ENCODE results near the gene CYP4X1.
"Not testable (repeated sequence)": the region's sequence is repeated elsewhere in the genome, so short reads cannot be mapped to it uniquely, and the experiment has no call there.

CYP4X1 gene, protein sequence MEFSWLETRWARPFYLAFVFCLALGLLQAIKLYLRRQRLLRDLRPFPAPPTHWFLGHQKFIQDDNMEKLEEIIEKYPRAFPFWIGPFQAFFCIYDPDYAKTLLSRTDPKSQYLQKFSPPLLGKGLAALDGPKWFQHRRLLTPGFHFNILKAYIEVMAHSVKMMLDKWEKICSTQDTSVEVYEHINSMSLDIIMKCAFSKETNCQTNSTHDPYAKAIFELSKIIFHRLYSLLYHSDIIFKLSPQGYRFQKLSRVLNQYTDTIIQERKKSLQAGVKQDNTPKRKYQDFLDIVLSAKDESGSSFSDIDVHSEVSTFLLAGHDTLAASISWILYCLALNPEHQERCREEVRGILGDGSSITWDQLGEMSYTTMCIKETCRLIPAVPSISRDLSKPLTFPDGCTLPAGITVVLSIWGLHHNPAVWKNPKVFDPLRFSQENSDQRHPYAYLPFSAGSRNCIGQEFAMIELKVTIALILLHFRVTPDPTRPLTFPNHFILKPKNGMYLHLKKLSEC

DNA sequence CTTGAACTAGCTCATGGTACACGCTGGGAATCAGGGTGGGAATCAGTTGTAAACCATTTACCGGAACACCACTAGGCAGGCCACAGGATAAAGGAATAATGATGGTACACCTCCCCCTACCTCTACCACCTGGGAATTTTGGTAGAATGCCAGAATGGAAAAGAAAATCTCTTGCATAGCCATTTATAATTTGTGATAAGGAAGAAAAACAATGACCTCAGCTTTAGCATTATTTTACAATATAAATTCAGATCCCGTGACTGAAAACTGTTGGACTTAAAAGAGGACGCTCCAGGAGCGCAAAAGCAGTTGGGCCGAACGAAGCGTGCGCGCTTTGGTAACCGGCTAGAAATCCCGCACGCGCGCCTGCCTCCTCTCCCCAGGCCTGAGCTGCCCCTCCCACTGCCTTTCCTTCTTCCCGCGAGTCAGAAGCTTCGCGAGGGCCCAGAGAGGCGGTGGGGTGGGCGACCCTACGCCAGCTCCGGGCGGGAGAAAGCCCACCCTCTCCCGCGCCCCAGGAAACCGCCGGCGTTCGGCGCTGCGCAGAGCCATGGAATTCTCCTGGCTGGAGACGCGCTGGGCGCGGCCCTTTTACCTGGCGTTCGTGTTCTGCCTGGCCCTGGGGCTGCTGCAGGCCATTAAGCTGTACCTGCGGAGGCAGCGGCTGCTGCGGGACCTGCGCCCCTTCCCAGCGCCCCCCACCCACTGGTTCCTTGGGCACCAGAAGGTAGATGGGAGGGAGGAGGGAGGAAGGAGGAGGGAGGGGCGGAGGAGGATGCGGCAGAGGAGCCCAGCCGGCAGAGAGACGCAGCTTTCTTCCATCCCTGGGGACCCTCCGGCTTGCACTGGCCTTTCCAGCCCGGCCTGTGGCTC is at the start of gene CYP4X1:
Gene CYP4X1 (plus strand): TSS at position 402 of the 873 bp plus-strand sequence. CDS start 149 bp downstream, at position 551.
- FAIRE-seq = no peak

DNA sequence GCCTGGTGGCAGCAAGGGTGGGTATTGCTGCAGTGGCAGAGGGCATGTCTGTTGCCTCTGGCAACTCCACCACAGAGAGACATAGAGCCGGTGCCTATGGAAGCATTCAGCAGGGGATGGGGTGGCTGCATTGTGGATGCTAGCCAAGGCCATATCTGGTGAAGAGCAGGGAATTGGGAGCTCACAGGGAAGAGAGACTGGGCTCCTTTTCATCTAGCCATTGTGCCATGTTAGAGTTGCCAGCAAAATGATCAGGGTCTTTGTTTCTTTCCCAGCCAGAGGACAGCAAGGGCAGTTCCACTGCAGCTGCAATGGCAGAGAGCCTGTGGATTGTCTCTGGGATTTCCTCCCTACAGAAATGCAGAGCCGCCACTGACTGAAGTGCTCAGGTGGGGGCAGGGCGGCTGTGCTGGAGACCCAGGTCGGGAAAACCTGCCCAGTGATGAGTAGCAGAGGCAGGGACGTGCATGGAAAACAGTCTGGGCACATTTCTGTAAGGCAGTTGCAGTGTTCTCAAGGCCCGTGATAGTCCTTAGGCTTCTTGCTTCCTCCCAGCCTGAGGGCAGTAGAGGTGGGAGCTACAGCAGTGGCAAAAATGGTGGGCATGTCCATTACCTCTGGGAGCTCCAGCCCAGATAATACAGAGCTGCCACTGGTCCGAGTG is 40.2 kb upstream of the CYP4X1 start:
- FAIRE-seq = no peak

DNA sequence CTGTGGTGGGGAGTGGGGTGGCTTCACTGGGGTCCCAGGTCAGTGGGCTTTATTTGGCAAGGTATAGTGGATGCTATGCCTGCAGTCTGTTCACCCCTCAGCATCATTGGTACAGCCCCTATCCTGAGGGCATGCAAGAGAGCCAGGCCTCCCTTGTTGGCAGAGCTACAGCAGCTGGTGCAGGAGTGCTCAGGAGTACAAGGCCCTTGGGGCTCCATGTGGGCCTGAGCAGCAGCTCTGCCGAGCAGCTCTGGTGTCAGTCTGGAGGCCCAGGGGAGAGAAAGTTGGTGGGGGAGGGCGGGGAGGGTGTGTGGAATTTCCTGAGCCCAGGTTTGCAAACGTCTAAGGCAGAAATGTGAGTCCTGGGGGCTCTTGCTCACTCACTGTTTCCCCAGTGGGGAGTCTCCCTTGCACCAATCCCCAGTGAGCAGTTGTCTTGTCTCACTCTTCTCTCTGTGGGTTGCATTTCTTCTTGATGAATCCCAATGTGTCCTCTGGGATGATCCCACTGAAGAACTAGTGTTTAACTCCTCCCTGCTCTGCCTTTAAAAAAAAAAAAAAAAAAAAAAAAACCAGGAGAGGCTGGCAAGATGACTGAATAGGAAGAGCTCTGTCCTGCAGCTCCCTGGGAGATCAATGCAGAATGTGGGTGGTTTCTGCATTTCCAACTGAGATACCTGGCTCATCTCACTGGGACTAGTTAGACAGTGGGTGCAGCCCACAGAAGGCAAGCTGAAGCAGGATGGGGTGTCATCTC is 39.5 kb upstream of the CYP4X1 start:
- FAIRE-seq = no peak

DNA sequence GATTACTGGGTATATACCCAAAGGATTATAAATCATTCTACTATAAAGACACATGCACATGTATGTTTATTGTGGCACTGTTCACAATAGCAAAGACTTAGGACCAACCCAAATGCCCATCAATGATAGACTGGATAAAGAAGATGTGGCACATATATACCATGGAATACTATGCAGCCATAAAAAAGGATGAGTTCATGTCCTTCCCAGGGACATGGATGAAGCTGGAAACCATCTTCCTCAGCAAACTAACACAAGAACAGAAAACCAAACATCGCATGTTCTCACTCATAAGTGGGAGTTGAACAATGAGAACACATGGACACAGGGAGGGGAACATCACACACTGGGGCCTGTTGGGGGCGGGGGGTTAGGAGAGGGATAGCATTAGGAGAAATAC is 32.9 kb upstream of the CYP4X1 start:
- not testable (repeated sequence) for FAIRE-seq

DNA sequence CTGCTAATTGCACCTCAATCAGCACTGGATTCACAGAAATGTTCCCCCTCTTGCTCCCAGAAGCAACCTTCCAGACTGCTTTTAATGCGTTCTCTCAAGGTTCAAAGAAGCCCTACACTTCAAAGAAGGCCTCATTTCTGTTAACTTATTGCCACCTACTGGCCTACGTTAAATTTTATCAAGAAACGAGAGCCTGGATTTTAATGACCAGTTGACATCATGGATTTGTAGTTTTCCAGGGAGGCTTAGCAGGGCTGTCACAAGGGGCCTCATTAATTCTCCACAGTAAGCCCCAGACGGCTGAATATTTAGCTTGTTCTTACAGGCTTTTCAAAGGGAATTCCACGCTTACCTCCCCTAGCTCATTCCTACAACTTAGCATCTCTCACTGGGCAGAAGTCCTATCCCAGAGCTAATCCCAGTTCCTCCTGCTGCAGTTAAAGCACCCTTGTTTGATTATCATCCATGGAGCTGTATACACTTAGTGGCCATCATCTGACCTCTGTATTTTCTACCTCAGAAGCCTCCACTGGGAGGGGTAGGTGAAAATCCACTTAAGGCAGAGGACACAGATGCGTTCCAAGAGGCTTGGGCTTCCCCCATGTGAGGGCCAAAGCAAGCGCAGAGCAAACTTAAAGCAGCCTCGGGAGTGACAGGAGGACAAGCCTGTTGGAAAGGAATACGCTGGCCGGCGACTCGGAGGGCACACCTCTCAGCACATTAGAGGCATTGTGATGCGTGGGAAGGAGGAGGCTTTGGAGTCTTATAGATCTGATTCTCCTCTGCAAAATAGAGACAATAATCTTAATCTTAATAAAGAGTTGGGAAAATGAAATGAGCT is 32.2 kb upstream of the CYP4X1 start:
- no peak for FAIRE-seq

DNA sequence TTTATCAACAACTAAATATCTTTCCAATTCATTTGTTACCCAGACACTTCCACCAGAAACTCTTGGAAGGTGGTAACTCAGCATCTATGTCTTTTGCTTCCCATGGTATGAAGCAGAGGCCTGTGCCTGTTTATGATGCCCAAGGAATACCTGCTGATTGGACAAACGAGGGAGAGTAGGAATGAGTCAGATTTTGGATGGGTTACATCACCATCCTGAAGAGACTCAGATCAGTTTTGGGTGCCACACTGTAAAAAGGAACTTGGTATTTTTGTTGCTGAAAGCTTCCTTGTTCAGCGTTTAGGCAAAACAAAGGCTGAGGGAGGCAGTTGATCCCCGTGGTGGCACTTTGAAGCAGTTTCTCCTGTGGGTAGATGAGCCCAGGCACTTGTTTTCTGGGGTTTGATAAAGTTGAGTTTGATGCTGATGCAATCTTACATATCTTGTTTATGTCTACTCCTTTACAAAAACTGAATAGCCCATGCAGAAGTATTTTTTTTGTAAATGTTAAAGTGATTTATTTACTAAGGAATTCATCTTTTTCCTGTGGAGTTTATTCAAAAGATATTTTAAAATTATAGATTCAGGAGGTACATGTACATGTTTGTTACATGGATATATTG is 26.7 kb upstream of the CYP4X1 start:
- FAIRE-seq = no peak

DNA sequence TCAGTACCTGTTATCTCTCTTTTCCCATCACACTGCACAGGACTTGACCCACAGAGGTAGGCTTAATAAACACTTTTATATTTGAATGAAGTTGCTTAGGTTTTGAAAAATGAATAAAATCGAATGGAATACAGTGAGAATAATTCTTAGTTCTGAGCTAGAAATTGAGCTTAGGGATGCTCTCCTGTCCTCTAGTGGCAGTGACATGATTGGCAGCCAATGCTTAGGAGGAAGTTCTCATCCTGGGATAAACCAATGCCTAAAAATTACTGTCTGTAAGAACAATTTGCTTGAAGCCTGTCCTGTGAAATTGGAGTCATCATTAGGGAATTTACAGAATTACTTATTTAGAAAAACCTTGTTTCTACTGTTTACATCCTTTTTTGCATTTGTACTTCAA is 21.3 kb upstream of the CYP4X1 start:
- no peak for FAIRE-seq

DNA sequence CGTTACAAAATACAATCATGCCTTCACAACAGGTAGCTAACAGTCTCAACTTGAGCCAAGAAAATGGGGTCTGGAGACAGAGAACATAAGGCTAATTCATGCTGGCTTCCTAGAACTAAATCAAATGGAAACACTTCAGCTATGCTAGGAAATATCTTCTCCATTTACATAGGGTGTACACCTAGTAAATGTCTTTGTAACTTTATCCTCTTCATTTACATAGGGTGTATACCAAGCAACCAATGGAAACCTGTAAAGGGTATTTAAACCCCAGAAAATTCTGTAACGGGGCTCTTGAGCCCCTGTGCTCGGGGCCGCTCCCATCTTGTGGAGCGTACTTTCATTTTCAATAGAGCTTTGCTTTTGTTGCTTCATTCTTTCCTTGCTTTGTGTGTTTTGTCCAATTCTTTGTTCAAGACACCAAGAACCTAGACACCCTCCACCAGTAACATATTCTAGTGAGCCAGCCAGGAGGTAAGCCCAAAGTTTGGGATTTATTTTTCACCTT is 19.5 kb upstream of the CYP4X1 start:
- FAIRE-seq = no peak

DNA sequence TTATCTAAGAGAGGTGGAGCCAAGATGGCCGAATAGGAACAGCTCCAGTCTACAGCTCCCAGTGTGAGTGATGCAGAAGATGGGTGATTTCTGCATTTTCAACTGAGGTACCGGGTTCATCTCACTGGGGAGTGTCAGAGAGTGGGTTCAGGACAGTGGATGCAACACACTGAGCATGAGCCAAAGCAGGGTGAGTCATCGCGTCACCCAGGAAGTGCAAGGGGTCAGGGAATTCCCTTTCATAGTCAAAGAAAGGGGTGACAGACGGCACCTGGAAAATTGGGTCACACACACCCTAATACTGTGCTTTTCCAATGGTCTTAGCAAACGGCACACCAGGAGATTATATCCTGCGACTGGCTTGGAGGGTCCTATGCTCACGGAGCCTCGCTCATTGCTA is 17.0 kb upstream of the CYP4X1 start:
- FAIRE-seq = not testable (repeated sequence)

DNA sequence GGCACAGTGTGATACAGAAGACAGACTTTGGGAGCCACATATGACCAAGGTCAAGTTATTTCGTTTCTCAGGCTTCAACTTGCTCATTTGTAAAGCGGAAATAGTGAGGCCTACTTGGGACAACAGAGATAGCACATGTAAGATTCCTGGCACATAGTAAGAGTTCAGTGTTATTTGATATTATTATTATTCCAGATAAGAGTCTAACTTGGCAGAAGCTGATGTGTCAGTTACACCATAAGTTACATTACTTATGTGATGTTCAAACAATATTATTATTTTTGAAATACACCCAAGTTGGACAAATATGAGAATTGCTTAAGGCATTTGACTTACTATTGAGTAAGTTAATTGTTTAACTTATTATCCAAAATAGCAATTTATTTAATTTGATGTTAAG is 10.2 kb upstream of the CYP4X1 start:
- no peak for FAIRE-seq

DNA sequence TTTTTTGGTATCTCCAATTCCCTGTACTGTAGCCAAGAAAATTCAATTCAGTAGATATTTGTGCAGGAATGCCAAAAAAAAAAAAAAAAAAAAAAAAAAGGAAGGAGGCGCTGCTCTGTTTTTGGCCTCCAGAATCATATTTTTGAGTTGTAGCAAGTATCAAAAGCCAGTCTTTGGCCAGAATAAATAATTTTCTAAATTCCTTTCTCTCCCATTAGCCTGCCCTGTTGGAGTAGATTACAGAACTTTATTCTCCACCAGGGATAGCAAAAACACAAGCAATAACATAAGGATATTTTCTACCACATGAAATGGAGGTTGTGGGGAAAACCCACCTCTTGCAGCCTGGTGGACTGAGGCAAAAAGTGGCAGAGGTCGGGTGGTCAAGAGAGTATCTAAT is 2.4 kb upstream of the CYP4X1 start:
- FAIRE-seq = no peak

DNA sequence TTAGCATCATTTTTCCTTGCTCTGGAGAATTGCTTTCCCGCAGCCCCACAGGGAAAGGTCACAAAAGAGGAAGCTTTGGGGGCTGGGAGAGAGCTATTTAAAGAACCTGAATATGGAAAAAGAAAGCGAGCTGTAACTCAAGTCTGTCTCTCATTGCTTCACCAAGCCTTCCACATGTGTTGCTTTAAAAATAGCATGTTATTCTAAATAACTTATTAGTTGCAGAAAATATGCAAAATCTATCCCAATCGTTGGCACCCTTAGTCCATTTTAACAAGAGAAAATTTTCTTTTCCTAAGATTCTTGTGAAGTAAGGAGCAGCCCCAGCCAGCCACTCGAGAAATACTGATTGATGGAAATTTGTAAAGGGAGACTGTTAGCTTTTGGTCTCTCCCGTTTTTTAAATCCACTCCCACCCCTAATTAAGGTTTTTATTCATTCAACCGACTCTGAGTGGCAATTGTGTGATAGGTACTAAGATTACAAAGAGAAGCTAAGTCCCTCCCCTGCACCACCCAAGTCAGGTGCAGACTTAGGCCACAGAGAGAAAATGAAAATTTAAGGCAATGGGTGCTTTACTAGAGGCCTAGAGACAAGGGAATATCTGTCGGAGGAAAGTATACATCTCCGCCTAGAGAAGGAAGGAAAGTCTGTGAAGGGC is 802 bp downstream of the CYP4X1 start:
- no peak for FAIRE-seq

DNA sequence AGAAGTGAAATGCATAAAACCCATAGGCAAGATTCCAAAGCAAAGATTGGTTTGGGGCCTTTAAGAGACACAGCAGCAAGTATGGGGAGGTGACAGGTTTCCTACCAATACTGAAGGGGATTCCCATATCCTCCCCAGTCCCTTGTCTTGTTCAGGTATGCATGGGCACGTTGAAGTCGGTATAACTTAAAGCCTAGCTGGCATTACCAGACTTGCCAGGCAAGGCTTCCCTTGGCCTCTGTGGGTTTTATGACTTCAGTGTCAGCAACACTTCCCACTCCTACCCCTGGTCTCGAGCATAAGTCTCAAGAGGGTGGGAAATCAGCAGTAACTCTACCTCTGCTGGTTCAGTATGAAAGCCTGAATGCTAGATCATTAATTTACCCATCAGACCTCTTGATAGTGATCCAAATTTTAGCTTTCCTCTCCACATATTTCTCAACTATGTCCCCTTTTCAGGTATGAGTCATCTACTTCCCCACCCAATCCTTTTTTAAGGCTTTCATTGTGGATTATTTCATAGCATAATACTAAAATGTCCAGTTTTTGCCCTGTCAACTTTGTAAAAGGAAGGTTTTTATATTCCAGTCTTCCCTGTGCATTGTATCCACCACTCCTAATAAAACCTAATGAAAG is 6.8 kb downstream of the CYP4X1 start:
- no peak for FAIRE-seq

DNA sequence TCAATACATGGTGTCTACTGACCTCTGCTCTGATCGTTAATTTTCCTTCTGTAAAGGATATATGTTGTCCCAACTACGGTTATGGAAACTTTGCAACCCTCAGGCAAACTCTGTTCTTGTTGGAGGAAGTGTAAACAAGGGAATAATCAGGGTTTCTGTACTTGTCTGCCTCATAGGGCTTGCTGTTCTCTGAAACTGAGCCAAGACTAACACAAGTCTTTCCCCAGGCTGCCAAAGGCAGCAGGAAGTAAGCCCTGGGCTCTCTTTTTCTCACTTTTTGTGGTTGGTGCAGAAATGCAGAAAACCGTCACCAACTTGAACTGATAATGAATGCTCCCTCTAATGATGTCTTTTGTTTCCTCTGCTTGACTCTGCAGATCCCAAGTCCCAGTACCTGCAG is 7.6 kb downstream of the CYP4X1 start:
- FAIRE-seq = no peak

DNA sequence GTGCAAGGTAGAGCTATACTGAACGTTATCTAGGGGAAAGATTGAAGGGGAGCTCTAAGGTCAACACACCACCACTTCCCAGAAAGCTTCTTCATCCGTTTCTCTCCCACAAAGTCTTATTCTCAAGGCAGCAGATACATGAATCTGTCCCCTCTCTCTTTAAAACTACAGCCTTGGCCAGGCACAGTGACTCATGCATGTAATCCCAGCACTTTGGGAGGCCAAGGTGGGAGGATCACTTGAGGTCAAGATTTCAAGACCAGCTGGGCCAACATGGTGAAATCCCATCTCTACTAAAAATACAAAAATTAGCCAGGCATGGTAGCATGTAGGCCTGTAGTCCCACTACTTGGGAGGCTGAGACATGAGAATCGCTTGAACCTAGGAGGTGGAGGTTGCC is 8.1 kb downstream of the CYP4X1 start:
- no peak for FAIRE-seq

DNA sequence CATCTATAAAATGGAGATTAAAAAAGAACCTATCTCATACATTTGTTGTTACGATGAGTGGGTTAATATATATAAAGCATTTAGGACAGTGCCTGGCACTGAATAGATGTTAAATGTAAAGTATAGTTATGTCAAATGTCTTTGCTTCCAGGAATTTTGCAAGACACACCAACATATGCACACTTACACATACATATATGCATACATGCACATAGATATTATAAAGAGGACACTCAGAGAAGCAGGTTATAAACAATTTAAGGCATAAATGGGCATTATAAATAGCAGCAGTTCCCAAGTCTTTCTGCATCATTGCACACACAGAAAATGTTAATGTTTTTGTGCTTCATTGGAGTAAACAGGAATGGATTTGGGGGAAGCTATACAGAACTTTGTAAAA is 13.3 kb downstream of the CYP4X1 start:
- FAIRE-seq = no peak

DNA sequence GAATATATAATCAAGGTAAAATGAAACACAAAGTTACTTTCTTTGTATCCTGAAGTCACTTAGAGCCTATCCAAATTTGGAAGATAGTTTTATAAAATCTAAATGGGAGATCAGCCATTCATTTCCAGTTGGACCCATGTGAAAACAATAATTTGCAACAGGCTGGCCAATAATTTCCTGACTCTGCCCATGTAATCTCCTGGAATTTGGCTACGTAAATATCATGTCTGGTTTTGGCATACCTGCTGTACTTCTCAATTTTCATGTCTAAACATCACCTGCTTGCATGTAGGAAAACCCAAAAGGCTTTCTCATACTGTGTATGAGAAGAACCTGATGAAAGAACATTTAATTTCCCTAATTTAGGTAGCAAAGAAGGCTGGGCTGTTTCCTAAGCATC is 35.9 kb downstream of the CYP4X1 start:
- no peak for FAIRE-seq

DNA sequence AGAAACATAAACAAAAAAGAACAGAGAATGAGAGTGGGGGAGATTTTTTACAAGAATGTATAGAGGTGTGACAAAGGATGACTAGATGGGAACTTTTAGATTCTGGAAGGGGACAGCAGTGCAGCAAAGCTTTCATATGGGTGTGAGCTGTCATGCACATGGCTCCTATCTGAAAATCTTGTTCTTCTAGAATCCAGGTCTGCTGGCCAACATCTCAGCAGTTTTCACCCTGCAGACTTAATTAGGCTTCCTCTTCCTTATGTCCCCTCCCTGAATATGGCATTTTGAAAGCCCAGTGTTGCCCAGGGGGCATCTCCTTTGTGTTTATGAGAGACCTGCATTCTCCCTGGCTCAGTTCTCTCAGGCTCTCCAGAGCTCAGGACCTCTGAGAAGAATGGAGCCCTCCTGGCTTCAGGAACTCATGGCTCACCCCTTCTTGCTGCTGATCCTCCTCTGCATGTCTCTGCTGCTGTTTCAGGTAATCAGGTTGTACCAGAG is 43.7 kb downstream of the CYP4X1 start, which contains the start of gene CYP4Z1:
Gene CYP4Z1 (plus strand): TSS at position 135 of the 498 bp plus-strand sequence. CDS start 260 bp downstream, at position 395.
- no peak for FAIRE-seq

DNA sequence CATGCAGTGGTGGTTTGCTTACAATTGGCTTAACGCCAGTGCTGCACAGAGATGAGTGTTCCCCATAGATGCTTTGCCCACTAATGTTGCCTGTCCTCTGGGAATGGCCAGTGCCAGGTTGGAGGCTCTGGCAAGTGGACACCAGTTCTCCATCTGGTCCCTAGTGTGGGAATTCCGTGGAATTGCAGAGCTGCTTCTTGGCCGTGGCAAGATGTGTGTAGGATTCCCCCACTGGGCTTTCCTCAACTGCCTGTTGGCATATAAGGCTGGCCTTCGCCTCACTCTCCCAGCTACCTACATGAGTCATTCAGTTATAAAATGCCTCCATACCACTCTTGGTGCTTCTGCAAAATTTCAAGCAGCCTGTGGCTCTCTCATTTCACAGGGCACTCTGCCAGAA is 45.6 kb downstream of the CYP4X1 start:
- not testable (repeated sequence) for FAIRE-seq
